ENCODE results near the gene TRMT2A. TPM values are rescaled to one million over a fixed set of nuclear protein-coding genes. Genes with fewer than 3 reads are reported as not detected.

TRMT2A gene
- total and polyA plus RNA-seq, 2 of the 8 experiments (the other 6 are each of a cell fraction or from before 2014, with no cell fraction given): 44.9 to 50.3 TPM

- TF ChIP-seq SUZ12 (IDR thresholded peaks at IDR 0.05; ENCODE audit: low read length): no peak
- TF ChIP-seq EGR1 (IDR thresholded peaks at IDR 0.05; ENCODE audit: borderline replicate concordance, low read depth, low read length): no peak
- TF ChIP-seq RFX5 (IDR thresholded peaks at IDR 0.05; ENCODE audit: borderline replicate concordance, low read depth, low read length): no peak
- no peak for TF ChIP-seq RBBP5 (IDR thresholded peaks at IDR 0.05; ENCODE audit: borderline replicate concordance, low read depth, low read length)
- TF ChIP-seq MAX (IDR thresholded peaks at IDR 0.05): no peak
Observed at GRCh38 chr22:20090730-20091240, 26.2 kb downstream of the TRMT2A start (continued).
